ENCODE measurements around the gene CDX1. TPM values are rescaled to one million over a fixed set of nuclear protein-coding genes. Genes with fewer than 3 reads are reported as not detected.

The CDX1 gene
- total RNA-seq, 2 donors from 2014 or later = not detected

GRCh38 chr5:150224483-150225027 is 58.0 kb downstream of the CDX1 start:
- peaks cover 15% of the 10 kb centered on the region for H3K27me3 Mint-ChIP-seq (ENCODE audit: insufficient read depth)
- H3K4me3 Mint-ChIP-seq = no peak overlapping the region
- H3K4me1 Mint-ChIP-seq = peaks cover 8% of the 10 kb centered on the region
- 57 to 67% methylated on average over 4 to 8 of the region's 8 CpGs for WGBS, 2 experiments (ENCODE audit: insufficient coverage in 1 of 2, insufficient read length in 1 of 2)
- H3K27ac Mint-ChIP-seq = no peak overlapping the region
- no peaks in the 10 kb centered on the region for H3K9me3 ChIP-seq (ENCODE audit: control insufficient read depth, low read length)
- H3K9me3 Mint-ChIP-seq = no peaks in the 10 kb centered on the region
- no peaks in the 10 kb centered on the region for H3K4me1 ChIP-seq (ENCODE audit: control insufficient read depth, insufficient read depth, low read length)
- no peak overlapping the region for H3K27ac ChIP-seq (ENCODE audit: low read depth, low read length)
- no peaks in the 10 kb centered on the region for H3K36me3 ChIP-seq (ENCODE audit: control insufficient read depth, insufficient read depth, low read length)
- peaks cover 7% of the 10 kb centered on the region for H3K27me3 ChIP-seq (ENCODE audit: control insufficient read depth, insufficient read depth, low read length, poor library complexity, severe bottlenecking)
- no peak overlapping the region for H3K4me3 ChIP-seq (ENCODE audit: low read length)
- TF ChIP-seq CTCF (conservative IDR thresholded peaks at IDR 0.05) = no peak
- no peak overlapping the region for H3K9ac ChIP-seq (ENCODE audit: extremely low read depth, low read length, poor library complexity, severe bottlenecking)
- DNase-seq = no peak
- H3K36me3 Mint-ChIP-seq (ENCODE audit: low read depth) = no peaks in the 10 kb centered on the region

- H3K27ac Mint-ChIP-seq = no peak overlapping the region
- 75 to 88% methylated on average over 2 to 5 of the region's 5 CpGs for WGBS, 2 experiments (ENCODE audit: insufficient coverage in 1 of 2, insufficient read length in 1 of 2)
Observed at GRCh38 chr5:150227036-150227435, 60.5 kb downstream of the CDX1 start.

GRCh38 chr5:150227606-150228273 is 61.2 kb downstream of the CDX1 start:
- H3K36me3 Mint-ChIP-seq (ENCODE audit: low read depth) = no peaks in the 10 kb centered on the region
- peaks cover 2% of the 10 kb centered on the region for H3K4me1 ChIP-seq (ENCODE audit: control insufficient read depth, insufficient read depth, low read length)
- DNase-seq = no peak
- peaks cover 3% of the 10 kb centered on the region for H3K27me3 Mint-ChIP-seq (ENCODE audit: insufficient read depth)
- H3K9me3 Mint-ChIP-seq = no peaks in the 10 kb centered on the region
- TF ChIP-seq CTCF (conservative IDR thresholded peaks at IDR 0.05) = no peak
- H3K4me1 Mint-ChIP-seq = peaks cover 10% of the 10 kb centered on the region
- no peak overlapping the region for H3K27ac ChIP-seq (ENCODE audit: low read depth, low read length)
- no peak overlapping the region for H3K27ac Mint-ChIP-seq
- no peak overlapping the region for H3K9ac ChIP-seq (ENCODE audit: extremely low read depth, low read length, poor library complexity, severe bottlenecking)
- H3K4me3 Mint-ChIP-seq = no peak overlapping the region
- no peaks in the 10 kb centered on the region for H3K36me3 ChIP-seq (ENCODE audit: control insufficient read depth, insufficient read depth, low read length)
- no peak overlapping the region for H3K4me3 ChIP-seq (ENCODE audit: low read length)
- no peaks in the 10 kb centered on the region for H3K27me3 ChIP-seq (ENCODE audit: control insufficient read depth, insufficient read depth, low read length, poor library complexity, severe bottlenecking)
- 86 to 99% methylated on average over 7 to 11 of the region's 11 CpGs for WGBS, 2 experiments (ENCODE audit: insufficient coverage in 1 of 2, insufficient read length in 1 of 2)
- H3K9me3 ChIP-seq (ENCODE audit: control insufficient read depth, low read length) = no peaks in the 10 kb centered on the region

More at GRCh38 chr5:150227036-150227435, 60.5 kb downstream of the CDX1 start:
- no peaks in the 10 kb centered on the region for H3K36me3 Mint-ChIP-seq (ENCODE audit: low read depth)
- no peak for TF ChIP-seq CTCF (conservative IDR thresholded peaks at IDR 0.05)
- peaks cover 4% of the 10 kb centered on the region for H3K27me3 Mint-ChIP-seq (ENCODE audit: insufficient read depth)
- Histone ChIP-seq H3K27ac (ENCODE audit: low read depth, low read length) (no peak overlapping the region), H3K9ac (ENCODE audit: extremely low read depth, low read length, poor library complexity, severe bottlenecking) (no peak overlapping the region), H3K36me3 (ENCODE audit: control insufficient read depth, insufficient read depth, low read length) (no peaks in the 10 kb centered on the region), H3K4me1 (ENCODE audit: control insufficient read depth, insufficient read depth, low read length) (no peaks in the 10 kb centered on the region), H3K27me3 (ENCODE audit: control insufficient read depth, insufficient read depth, low read length, poor library complexity, severe bottlenecking) (peaks cover 3% of the 10 kb centered on the region), H3K9me3 (ENCODE audit: control insufficient read depth, low read length) (no peaks in the 10 kb centered on the region), H3K4me3 (ENCODE audit: low read length) (no peak overlapping the region)
- H3K4me3 Mint-ChIP-seq = no peak overlapping the region
- no peaks in the 10 kb centered on the region for H3K9me3 Mint-ChIP-seq
- H3K4me1 Mint-ChIP-seq = peaks cover 8% of the 10 kb centered on the region
- no peak for DNase-seq
